ENCODE data around the gene FHIT. TPM values are rescaled to one million over a fixed set of nuclear protein-coding genes. Genes with fewer than 3 reads are reported as not detected.
A peak's percentile ranks its signal among the peaks of the same experiment; 100 is the strongest.

FHIT gene
- total RNA-seq, 1 experiment from 2014 or later = not detected

DNA sequence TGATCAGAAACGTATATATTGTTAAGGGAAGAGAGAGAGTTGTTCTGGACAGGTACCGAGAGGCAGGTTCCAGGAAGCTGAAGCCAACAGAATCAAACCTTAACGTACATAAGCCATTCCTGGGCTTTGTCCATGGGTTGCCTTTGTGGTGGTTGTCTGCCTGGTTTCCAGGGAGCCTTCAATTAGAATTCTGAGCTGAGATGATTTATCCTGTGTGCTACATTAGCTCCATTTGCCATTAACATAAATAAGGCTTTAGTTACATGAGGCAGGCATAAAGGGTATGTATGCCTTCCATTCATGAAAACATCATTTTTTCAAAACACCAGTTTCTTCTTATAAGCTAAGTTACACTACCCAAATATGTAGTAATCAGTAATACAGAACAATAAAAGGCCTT is 1472.0 kb downstream of the FHIT start:
- no peak for DNase-seq (ENCODE audit: low read depth)

DNA sequence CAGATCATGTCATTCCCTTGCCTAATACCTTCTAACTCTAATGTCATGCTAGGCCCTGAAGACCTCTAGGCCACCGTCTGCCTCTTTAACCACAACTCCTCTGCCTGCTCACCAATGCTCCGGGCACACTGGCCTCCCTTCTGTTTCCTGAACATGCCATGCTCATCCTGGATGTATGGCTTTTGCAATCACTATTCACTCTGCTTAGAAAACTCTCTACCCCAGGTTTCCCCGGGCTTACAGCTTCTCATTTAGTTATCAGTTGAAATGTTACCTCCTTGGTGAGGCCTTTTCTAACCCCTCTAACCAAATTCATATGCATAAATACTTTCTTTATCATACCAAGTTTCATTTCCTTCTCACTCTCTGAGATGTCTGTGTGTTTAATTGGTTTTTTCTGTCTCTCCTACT is 1473.6 kb downstream of the FHIT start:
- DNase-seq (ENCODE audit: low read depth) = no peak

DNA sequence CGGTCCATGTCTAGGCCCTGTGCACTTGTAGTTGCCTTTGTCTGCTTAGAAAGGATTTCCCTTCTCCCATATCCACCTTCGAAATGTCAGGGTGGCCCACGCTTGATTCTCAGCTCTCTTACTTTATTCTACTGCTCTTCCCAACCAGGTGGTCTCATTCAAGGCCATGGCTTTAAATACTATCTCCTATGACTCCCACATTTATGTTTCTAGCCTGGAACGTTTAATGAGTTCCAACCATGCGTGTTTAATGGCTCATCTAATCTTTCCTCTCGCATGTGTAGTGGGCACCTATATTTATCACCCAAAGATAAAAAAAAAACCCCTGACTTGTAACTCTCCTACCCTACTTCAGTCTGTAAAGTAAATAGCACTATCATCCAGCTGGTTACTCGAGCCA is 1474.2 kb downstream of the FHIT start:
- no peak for DNase-seq (ENCODE audit: low read depth)

DNA sequence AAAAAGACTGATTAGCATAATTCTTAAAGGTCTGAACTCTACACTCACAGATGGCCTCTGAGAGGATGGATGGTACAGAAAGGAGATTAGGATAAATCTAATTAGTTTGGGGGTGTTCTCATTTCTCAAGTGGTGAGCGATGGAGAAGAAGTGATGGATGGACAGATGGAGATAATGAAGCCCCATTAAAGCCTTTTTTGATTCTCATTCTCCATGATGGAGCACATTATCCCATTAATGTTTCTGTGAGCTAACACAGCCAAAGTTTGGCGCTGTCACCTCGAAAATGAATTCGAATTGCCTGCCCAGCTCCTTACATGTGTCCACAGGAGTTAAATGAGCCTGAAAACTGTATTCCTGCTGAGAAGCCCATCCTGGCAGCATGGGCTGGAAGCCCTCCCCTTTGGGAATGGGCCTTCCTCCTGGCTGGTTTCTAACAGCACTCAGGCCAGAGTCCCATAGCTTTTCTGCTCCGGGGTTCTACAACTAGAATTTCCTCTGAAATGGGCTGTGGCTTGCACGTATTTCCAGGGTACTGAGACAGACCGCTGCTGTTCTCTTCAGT is 1475.4 kb downstream of the FHIT start:
- no peak for DNase-seq (ENCODE audit: low read depth)

DNA sequence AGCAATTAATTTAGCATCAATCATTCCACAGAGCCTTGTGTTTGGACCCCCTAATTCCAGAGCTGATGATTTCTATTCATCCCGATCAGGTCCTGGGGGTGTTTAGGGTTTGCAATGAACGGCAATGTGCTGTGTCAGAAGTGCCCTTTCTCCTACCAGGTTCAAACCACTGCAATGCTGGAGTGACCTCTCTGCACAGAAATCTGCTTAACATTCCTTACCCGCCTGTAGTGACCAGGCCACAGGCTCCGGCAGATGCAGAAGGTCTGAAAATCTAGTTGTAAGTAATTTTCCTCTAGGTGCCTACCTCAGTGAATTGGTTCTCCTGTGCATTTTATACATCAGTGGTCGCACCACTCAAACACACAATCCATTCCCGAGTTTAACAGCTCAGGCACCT is 1476.1 kb downstream of the FHIT start:
- no peak for DNase-seq (ENCODE audit: low read depth)

DNA sequence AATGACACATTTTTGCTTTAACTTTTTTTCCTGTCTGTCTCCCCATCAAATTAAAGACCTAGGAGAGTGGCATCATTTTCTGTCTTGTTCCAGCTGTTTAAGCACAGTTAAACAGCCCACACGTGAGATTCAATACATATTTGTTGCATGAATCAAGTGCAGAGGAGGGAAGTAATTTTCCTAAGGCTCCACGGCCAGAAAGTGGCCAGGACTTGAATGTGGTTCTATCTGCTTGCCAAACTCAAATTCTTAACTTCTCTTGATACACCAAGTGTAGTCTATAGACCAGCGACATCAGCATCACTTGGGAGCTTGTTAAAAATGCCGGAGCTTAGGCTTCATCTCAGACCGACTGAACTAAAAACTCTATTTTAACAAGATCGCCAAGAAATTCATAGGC is 1476.6 kb downstream of the FHIT start:
- peak; percentile 51 for DNase-seq (ENCODE audit: low read depth)

DNA sequence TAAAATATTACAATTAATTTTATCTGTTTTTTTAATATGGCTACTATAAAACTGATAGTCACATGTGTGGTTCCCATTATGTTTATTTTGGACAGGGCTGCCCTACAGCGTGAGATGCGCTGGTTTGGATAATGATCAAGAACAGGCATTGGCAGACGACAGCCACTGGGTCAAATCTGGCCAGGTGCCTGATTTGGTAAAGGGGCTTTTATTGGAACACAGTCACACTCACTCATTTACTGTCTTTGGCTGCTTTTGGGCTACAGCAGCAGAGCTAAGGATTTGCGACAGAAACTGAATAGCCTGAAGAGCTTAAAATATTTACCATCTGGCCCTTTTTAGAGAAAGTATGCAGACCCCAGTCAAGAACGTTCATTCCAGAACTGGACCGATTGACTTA is 1477.3 kb downstream of the FHIT start:
- DNase-seq (ENCODE audit: low read depth) = no peak

DNA sequence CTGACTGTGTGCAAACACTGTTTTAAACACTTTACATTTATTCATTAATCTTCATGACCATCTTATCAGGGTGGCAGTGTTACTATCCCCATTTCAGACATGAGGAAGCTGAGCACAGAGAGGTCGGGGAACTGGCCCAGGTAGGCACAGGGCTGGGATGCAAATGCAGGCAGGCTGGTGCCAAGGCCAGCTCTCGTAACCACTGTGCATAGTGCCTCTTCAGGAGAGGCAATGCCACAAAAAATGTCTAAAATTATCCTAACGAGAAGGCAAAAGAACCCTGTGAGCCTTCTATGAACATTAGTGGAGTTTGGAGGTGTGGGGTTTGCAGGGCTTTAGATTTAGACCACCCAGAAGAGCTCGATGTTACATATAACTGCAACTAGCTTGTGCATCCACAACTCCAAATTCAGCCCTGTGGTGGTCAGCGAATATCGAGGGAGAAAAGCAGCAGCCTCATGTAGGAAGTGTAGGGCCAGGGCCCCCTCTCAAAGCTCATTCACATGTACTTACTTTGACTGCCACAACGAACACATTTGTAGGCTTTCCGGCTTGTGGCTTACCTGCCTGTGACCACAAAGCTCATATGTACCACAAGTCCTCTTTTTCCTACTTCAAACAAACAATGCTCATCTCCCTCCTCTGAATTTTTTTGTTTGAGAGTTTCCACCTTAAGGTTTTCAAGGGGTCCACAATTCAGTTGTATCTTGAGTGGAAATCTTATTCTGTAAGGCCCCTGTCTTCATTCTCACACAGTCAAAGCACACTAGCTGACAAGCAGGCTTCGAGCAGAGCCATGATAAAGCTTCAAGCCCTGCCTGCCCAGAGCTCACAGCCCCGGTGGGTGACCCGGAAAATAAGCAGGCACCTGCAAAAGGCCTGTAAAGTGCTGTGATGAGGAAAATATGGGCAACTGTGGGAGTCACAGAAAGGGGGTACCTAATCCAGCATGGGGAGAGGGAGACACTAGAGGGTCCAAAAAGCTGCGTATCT is 1478.5 kb downstream of the FHIT start:
- DNase-seq (ENCODE audit: low read depth) = no peak

DNA sequence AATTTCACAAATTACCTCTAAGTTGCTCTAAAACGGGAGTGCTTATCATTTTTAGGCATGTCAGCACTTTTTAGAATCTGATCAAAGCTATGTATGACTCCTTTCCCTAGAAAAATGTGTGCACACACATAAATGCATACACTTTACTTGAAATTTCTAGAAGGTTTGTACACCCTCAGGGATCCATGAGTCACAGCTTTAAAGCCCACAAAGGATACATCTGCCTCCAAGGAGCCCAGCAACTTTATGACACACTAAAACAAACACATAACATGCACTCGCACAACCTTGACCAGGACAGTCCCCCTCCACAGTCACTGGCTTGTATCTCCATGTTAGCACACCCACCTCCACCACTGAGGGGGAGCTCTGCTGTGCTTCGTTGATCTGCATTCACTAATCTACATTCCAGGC is 1479.5 kb downstream of the FHIT start:
- DNase-seq (ENCODE audit: low read depth) = peak; percentile 83

DNA sequence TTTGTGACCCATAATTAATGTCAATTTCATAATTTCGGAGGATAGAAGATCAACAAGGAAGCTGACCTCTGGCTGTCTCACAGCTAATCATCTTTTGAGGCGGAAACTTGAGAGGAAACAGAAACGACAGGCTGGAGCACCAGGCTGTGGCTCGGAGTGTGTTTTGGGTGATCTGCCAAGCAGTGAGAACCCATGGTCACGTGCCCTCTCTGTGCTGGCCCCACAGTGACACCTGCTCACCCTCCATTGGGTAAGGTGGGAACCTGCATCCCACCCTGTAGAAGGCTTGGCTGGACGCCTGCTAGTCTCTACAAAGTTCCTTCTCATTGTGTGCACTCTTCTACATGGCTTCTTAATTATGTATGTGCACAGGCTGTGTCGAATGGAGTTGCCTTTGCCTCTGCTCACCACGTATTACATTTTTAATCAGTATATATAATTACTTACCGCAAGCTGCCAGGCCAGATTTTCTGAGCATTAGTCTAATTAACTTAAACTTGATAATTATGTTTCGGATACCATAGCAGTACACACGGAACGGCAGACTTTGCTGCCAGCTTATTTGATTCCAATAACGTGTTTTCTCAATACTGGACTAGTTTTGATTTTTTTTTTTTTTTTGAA is 1482.0 kb downstream of the FHIT start:
- DNase-seq (ENCODE audit: low read depth) = no peak

DNA sequence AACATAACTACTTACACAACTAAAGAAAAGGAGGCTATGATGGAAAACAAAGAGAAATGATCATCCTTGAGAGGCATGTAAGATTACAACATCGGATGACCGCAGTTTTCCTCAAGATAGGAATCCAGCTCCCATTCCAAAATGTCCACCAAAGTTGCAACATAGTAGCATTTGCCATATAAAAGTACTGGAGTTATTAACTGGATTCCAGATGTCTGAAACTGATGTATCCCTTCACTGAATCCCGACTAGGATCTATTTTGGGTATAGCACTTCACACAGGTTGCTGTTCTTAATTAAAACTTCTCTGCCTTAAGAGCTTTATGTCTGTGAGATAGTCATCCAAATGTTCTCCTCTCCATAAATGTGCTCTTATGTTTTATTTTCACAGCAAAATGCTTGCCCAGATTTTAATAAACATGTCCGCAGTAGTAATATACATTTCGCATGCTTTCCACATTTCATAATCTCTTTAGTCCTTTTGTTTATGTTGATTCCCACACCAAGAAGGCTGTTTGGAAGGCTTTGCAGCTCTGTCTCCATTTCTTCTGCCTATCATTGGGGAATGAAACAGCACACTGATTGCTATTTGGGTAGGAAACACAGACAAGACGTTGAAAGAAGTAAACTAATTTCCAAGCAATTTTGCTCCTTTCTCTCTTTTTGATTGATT is 1484.9 kb downstream of the FHIT start:
- no peak for DNase-seq (ENCODE audit: low read depth)

DNA sequence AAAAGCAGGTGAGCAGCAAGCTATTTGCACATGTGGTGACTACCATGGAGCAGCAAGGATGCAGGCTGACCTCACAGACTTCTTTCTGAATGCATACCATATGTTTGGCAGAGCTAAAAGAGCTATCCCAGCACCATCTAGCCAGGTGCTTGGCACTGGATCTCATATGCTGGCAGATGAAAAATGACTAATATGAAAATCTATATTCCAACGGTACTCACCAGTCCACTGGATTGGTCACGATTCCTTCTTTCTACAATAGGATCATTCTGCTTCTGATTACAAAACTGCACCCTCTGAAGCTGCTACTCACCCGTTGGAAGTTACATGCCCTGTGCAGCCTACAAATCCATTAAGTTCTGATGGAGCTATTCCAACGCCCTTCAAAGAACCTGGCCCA is 1487.1 kb downstream of the FHIT start:
- no peak for DNase-seq (ENCODE audit: low read depth)

DNA sequence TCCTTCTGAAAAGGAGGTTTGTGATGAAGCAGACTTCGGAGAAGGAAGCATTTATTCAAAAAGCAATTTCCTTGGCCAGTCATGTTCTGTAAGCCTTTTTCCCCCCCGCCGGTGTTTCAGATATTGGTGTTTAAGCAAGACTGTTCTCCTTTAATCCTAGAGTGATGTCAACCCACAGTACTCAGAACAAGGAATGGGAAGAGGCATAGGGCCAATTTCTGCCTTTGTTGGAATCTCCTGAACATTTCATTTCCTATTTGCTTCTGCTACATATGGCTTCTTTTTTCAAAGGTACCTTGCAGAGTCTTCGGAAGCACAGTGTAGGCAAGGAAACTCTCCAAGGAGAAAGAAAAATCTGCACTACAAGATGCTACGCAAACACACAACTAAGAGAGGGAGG is 1488.3 kb downstream of the FHIT start:
- DNase-seq (ENCODE audit: low read depth) = no peak

DNA sequence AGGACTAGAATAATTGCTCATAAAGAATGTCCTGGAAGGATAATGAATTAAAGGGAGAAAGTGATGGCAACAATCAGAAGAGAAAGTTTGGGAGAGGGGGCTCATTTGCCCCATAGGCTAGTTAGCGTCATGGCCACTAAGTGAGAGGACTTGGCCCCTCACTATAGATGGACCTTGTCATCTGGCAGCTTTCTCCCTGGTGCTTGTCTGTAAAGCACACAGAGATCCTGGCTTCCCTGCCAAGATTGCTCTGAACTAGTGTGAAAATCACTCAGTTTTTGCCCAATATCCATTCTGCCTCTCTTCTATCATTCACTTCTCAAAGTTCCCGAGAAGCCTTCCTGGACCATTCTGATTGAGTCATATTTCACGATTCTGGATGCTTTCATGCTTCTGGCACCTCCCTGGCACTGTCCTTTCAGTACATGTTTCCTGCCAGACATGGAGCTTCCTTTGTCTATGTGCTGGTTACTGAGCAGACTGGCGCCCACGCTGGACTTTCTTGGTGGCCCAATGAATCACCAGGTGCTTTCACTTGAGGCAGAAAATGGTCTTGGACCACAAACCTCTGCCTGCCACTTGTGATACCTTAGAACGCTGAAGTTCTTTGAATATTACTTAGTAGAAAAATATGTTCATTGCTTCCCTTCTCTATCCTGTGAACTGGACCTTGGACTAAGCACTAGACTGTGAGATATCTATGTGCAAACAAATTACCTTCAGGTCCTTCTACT is 1491.8 kb downstream of the FHIT start:
- DNase-seq (ENCODE audit: low read depth) = peak; percentile 37

DNA sequence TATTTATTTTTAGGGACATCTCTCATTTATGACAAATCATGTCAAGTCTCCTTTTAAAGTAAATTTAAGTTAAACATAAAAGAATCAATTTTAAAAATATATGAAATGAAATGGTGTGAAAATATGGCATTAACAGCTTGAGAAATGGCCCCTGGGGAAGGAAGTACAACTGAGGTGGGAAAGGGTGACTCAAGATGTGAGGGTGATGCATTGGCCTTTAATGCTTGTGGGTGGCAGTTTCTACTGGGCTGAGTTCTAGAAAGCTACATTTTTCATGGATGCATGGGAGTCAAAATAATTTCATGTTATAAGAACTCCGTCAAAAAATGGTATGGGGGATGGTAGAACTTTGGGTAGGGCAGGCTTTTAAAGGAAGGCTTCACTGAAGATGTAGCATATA is 1492.6 kb downstream of the FHIT start:
- DNase-seq (ENCODE audit: low read depth) = no peak

DNA sequence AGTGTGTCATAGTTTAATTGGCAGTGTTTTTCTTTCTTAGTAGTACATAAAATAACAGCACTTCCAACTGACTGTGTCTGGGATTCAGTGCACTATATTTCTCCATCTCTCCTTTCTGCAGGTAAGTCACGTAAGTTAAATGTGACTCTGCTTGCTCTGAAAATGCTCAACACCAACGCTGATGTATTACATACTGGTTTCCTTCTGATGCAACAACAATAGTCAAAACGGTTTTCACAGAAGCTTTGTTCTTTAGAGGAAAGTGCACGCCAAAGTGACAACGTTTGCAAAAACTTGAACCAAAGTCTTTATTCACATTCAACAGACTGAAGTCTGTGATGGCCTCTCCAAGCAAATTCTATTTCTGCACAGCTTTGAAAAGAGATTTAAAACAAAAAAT is 1494.3 kb downstream of the FHIT start:
- DNase-seq (ENCODE audit: low read depth) = no peak

DNA sequence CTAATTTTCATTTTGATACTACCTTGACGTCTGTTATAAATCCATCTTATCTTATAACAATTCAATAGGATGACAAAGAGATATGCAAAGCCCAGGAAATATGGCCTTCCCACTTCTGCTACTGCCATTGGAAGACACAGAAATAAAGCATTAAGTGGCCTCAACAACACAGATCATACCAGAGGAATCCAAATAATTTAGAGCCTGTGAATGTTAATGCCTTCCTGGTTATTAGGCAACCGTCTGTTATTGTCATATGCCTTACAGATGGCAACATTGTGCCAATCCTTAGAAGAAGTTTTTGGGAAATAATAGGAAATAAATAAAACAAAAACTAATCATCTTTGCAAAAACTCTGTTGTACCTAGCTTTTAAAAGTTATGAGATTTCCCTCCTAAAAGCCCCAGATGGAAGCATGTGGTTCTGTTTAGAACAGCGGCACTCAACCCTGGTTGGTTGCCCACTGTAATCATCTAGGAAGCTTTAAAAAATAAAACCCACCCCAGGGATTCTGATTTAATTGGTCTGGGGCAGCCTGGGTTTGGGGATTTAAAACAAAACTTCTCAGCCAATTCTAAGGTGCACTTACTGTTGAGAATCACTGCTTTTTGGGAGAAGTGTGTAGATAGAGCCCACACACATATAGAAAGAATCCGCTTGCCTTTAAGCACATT is 1496.7 kb downstream of the FHIT start:
- DNase-seq (ENCODE audit: low read depth) = no peak

DNA sequence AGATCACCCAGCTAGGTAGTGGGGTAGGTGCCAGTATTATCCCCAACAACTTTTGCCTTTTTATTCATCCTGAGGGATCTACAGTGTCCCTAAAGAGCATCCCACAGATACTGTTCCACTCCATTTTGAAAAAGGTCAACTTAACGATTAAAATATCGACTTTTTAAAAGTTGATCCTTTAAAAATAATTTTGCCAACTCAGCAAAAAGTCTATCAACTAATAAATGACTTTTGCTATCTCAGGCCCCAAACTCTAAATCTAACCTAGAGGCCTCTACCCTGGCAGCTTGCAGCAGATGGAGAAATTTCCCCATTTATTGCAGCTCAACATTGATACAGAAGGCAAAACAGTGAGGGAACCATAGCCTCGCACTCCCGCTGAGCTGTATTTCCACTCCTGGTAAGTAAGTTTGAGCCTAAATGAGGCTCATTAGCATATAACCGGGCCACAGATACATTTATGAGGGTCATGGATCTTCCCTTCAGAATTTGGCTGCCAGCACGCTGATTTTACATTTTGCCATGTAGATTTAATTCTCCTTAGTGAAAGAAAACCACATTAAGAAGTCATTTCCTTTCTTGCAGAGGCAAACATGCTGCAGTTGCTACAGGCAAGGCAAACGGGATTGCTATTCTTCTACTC is 1497.3 kb downstream of the FHIT start:
- no peak for DNase-seq (ENCODE audit: low read depth)

DNA sequence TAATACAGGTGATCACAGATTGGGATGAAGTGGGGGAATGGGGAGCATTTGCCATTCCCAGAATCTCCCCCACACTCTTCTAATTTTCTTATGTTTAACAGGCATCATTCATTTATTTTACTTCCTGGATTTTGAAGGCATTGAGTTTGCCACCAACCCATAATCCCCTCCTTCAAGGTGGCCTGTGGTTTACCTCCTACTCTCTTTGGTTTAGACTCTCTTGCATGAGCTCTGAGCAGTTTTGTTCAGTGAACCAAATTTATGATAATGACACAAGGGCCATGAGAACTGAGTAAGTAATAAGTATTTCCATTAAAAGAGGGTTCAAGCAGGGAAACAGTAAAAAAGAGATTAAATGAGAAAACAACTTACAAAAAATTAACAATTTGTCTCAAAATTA is 1498.3 kb downstream of the FHIT start:
- no peak for DNase-seq (ENCODE audit: low read depth)

DNA sequence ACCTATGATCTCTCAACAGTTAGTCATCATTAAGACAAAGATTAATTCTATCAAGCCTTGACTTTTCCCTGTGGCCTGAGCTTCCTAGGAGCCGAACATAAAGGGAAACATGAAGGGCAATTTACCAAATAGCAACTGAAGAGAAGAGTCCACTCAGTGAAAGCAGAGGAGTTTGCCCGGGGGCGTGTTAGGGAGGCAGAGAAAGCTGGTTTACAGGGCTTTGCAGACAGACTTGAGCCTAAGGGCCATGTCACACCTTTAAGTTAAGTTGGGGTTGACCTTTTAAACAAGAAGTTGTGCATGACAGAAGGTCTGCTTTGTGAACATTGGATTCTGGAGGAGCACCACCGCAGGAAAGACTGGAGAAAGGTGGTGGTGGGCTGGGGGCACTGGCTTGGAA is 1499.6 kb downstream of the FHIT start:
- no peak for DNase-seq (ENCODE audit: low read depth)
